ENCODE measurements around the gene DNAAF5. TPM values are rescaled to one million over a fixed set of nuclear protein-coding genes. Genes with fewer than 3 reads are reported as not detected.
A peak's percentile ranks its signal among the peaks of the same experiment; 100 is the strongest.

DNAAF5 gene
- total and polyA plus RNA-seq, 2 donors: 8.3 to 9.2 TPM

DNA sequence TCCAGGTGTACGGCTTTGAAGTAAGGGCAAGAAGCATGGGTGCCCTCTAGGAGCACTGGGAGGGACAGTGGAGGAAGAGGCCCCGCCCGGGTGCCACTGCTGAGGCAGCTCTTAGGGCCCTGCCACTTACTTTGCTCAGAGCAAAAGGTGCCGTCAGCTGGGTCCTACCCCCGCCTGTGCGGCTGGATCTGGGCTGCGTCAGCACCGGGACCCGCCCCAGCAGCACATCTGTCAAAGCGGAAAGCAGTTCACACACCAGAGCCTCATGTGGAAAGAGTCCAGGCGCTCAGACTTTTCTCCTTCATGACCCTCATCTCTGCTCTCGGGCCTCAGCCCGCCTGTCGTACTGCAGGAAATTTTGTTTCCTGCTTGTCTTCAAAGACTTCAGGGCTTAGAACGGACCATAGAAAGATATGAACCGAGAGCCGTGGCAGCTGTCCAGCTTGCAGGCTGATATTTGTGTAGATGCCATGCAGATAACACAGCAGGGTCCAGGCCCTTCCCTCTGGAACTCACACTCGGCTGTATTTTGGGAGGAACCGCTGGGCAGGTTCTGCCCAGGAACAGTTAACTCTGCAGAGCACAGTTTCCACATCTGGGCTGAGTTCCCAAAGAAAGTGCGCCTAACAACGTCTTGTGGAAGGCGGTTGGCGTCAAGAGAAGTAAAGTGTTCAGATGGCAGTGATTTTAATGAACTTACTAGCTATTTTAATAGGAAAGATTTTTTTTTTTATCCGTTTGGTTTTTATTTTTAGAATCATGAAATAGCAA lies 44.9 kb downstream of the DNAAF5 start:
- Histone ChIP-seq H3K4me3 (ENCODE audit: low read length in 2 of 2) (no peak overlapping the region), H3K36me3 (ENCODE audit: control insufficient read depth in 2 of 2, insufficient read depth in 2 of 2, low read length in 1 of 2) (peaks cover 23 to 49% of the 10 kb centered on the region in 2 donors), H3K27me3 (ENCODE audit: control insufficient read depth in 2 of 2, insufficient read depth in 1 of 2, low read length in 1 of 2) (no peaks in the 10 kb centered on the region), H3K4me1 (ENCODE audit: control insufficient read depth in 2 of 2, insufficient read depth in 2 of 2, low read length in 2 of 2) (peaks cover 0 to 3% of the 10 kb centered on the region in 2 donors), H3K9me3 (ENCODE audit: control insufficient read depth in 2 of 2, insufficient read depth in 1 of 2, low read length in 1 of 2) (peaks cover 0 to 3% of the 10 kb centered on the region in 2 donors), H3K27ac (ENCODE audit: low read depth in 1 of 2, low read length in 1 of 2) (no peak overlapping the region)
- 87% methylated on average over 24 of the region's 24 CpGs for WGBS
- no peak for DNase-seq (ENCODE audit: low read depth in 6 of 9, low spot score in 9 of 9)

- Histone ChIP-seq H3K36me3 (ENCODE audit: control insufficient read depth in 2 of 2, insufficient read depth in 2 of 2, low read length in 1 of 2) (peaks cover 23 to 52% of the 10 kb centered on the region in 2 donors), H3K27ac (ENCODE audit: low read depth in 1 of 2, low read length in 1 of 2) (no peak overlapping the region), H3K4me1 (ENCODE audit: control insufficient read depth in 2 of 2, insufficient read depth in 2 of 2, low read length in 2 of 2) (peaks cover 0 to 3% of the 10 kb centered on the region in 2 donors), H3K4me3 (ENCODE audit: low read length in 2 of 2) (no peak overlapping the region), H3K27me3 (ENCODE audit: control insufficient read depth in 2 of 2, insufficient read depth in 1 of 2, low read length in 1 of 2) (no peaks in the 10 kb centered on the region), H3K9me3 (ENCODE audit: control insufficient read depth in 2 of 2, insufficient read depth in 1 of 2, low read length in 1 of 2) (peaks cover 0 to 3% of the 10 kb centered on the region in 2 donors)
- 96% methylated on average over 11 of the region's 11 CpGs for WGBS
- DNase-seq (ENCODE audit: low read depth in 6 of 9, low spot score in 9 of 9): no peak
Measured at GRCh38 chr7:772005-772294, 45.5 kb downstream of the DNAAF5 start.

- H3K27ac ChIP-seq (ENCODE audit: low read depth in 1 of 2, low read length in 1 of 2): no peak overlapping the region
- 98% methylated on average over 13 of the region's 13 CpGs for WGBS
Measured at GRCh38 chr7:772392-772791, 45.9 kb downstream of the DNAAF5 start.

GRCh38 chr7:772861-773621 lies 46.5 kb downstream of the DNAAF5 start:
- Histone ChIP-seq H3K4me1 (ENCODE audit: control insufficient read depth in 2 of 2, insufficient read depth in 2 of 2, low read length in 2 of 2) (peaks cover 0 to 3% of the 10 kb centered on the region in 2 donors), H3K27me3 (ENCODE audit: control insufficient read depth in 2 of 2, insufficient read depth in 1 of 2, low read length in 1 of 2) (no peaks in the 10 kb centered on the region), H3K4me3 (ENCODE audit: low read length in 2 of 2) (no peak overlapping the region), H3K36me3 (ENCODE audit: control insufficient read depth in 2 of 2, insufficient read depth in 2 of 2, low read length in 1 of 2) (peaks cover 20 to 56% of the 10 kb centered on the region in 2 donors), H3K9me3 (ENCODE audit: control insufficient read depth in 2 of 2, insufficient read depth in 1 of 2, low read length in 1 of 2) (peaks cover 0 to 3% of the 10 kb centered on the region in 2 donors), H3K27ac (ENCODE audit: low read depth in 1 of 2, low read length in 1 of 2) (no peak overlapping the region)
- WGBS: 97% methylated on average over 32 of the region's 32 CpGs
- DNase-seq (ENCODE audit: low read depth in 6 of 9, low spot score in 9 of 9): no peak

More at GRCh38 chr7:772392-772791, 45.9 kb downstream of the DNAAF5 start:
- DNase-seq (ENCODE audit: low read depth in 6 of 9, low spot score in 9 of 9): no peak
- Histone ChIP-seq H3K36me3 (ENCODE audit: control insufficient read depth in 2 of 2, insufficient read depth in 2 of 2, low read length in 1 of 2) (peaks cover 23 to 54% of the 10 kb centered on the region in 2 donors), H3K4me3 (ENCODE audit: low read length in 2 of 2) (no peak overlapping the region), H3K4me1 (ENCODE audit: control insufficient read depth in 2 of 2, insufficient read depth in 2 of 2, low read length in 2 of 2) (peaks cover 0 to 3% of the 10 kb centered on the region in 2 donors), H3K9me3 (ENCODE audit: control insufficient read depth in 2 of 2, insufficient read depth in 1 of 2, low read length in 1 of 2) (peaks cover 0 to 3% of the 10 kb centered on the region in 2 donors), H3K27me3 (ENCODE audit: control insufficient read depth in 2 of 2, insufficient read depth in 1 of 2, low read length in 1 of 2) (no peaks in the 10 kb centered on the region)

DNA sequence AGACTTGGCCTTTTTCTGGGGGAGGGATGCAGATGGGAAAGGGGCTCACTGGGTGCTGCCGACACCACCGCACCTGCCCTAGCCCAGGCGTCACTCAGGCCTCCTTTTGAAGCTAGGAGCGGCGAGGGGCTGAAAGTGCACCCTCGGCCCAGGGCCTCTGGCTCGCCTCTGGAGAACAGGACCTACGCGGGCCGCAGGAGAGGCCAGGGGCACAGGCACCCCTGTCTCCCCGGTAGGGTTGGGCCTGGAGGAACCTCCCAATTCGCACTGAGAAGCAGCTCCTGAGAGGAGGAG lies 47.1 kb downstream of the DNAAF5 start:
- H3K4me1 ChIP-seq (ENCODE audit: control insufficient read depth in 2 of 2, insufficient read depth in 2 of 2, low read length in 2 of 2): peaks cover 0 to 3% of the 10 kb centered on the region in 2 donors
- no peak overlapping the region for H3K27ac ChIP-seq (ENCODE audit: low read depth in 1 of 2, low read length in 1 of 2)
- no peak for DNase-seq (ENCODE audit: low read depth in 6 of 9, low spot score in 9 of 9)
- H3K36me3 ChIP-seq (ENCODE audit: control insufficient read depth in 2 of 2, insufficient read depth in 2 of 2, low read length in 1 of 2): peaks cover 20 to 56% of the 10 kb centered on the region in 2 donors
- H3K4me3 ChIP-seq (ENCODE audit: low read length in 2 of 2): no peak overlapping the region
- 98% methylated on average over 12 of the region's 12 CpGs for WGBS
- peaks cover 0 to 3% of the 10 kb centered on the region in 2 donors for H3K9me3 ChIP-seq (ENCODE audit: control insufficient read depth in 2 of 2, insufficient read depth in 1 of 2, low read length in 1 of 2)
- no peaks in the 10 kb centered on the region for H3K27me3 ChIP-seq (ENCODE audit: control insufficient read depth in 2 of 2, insufficient read depth in 1 of 2, low read length in 1 of 2)

- no peaks in the 10 kb centered on the region for H3K4me1 ChIP-seq (ENCODE audit: control insufficient read depth in 2 of 2, insufficient read depth in 2 of 2, low read length in 2 of 2)
- H3K4me3 ChIP-seq (ENCODE audit: low read length in 2 of 2): no peak overlapping the region
- peaks cover 0 to 3% of the 10 kb centered on the region in 2 donors for H3K9me3 ChIP-seq (ENCODE audit: control insufficient read depth in 2 of 2, insufficient read depth in 1 of 2, low read length in 1 of 2)
- peaks cover 20 to 62% of the 10 kb centered on the region in 2 donors for H3K36me3 ChIP-seq (ENCODE audit: control insufficient read depth in 2 of 2, insufficient read depth in 2 of 2, low read length in 1 of 2)
- WGBS: 75% methylated on average over 65 of the region's 65 CpGs
- no peak overlapping the region for H3K27ac ChIP-seq (ENCODE audit: low read depth in 1 of 2, low read length in 1 of 2)
- DNase-seq (ENCODE audit: low read depth in 6 of 9, low spot score in 9 of 9): peak in 6 of 9 donors; percentile 13 to 58 (median 35)
- H3K27me3 ChIP-seq (ENCODE audit: control insufficient read depth in 2 of 2, insufficient read depth in 1 of 2, low read length in 1 of 2): no peaks in the 10 kb centered on the region
Measured at GRCh38 chr7:774161-775109, 47.9 kb downstream of the DNAAF5 start.

- no peaks in the 10 kb centered on the region for H3K9me3 ChIP-seq (ENCODE audit: control insufficient read depth in 2 of 2, insufficient read depth in 1 of 2, low read length in 1 of 2)
- H3K4me3 ChIP-seq (ENCODE audit: low read length in 2 of 2): no peak overlapping the region
- no peak for DNase-seq (ENCODE audit: low read depth in 6 of 9, low spot score in 9 of 9)
- peaks cover 19 to 65% of the 10 kb centered on the region in 2 donors for H3K36me3 ChIP-seq (ENCODE audit: control insufficient read depth in 2 of 2, insufficient read depth in 2 of 2, low read length in 1 of 2)
- H3K27ac ChIP-seq (ENCODE audit: low read depth in 1 of 2, low read length in 1 of 2): no peak overlapping the region
- H3K4me1 ChIP-seq (ENCODE audit: control insufficient read depth in 2 of 2, insufficient read depth in 2 of 2, low read length in 2 of 2): no peaks in the 10 kb centered on the region
- no peaks in the 10 kb centered on the region for H3K27me3 ChIP-seq (ENCODE audit: control insufficient read depth in 2 of 2, insufficient read depth in 1 of 2, low read length in 1 of 2)
- WGBS: 96% methylated on average over 10 of the region's 10 CpGs
Measured at GRCh38 chr7:776381-776780, 49.9 kb downstream of the DNAAF5 start.

DNA sequence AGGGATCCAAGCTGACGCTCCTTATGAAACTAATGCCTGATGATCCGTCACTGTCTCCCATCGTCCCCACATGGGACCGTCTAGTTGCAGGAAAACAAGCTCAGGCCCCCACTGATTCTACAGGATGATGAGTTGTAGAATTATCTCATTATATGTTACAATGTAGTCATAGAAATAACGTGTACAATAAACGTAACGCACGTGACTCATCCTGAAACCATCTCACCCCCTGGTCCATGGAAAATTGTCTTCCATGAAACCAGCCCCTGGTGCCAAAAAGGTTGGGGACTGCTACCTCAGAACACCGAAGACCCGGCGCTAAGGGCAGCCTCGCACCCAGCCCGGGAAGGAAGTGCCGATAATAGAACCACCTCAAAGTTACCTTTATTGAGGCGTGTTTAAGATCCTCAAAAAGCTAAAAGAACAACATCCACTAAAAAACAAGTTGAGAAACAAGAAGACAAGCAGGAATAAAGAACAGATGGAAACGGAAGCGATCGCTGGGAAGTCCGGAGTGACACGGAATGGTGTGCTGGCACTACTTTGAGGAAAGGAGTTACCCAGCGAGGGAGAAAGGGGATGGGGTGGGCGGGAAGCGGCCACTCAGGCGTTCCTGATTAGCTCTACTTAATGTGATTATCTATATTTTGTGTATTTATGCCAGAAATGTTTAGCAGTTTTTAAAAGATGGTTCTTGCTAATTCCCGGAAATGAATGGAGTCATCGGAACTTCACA lies 50.7 kb downstream of the DNAAF5 start:
- Histone ChIP-seq H3K4me3 (ENCODE audit: low read length in 2 of 2) (no peak overlapping the region), H3K9me3 (ENCODE audit: control insufficient read depth in 2 of 2, insufficient read depth in 1 of 2, low read length in 1 of 2) (no peaks in the 10 kb centered on the region), H3K4me1 (ENCODE audit: control insufficient read depth in 2 of 2, insufficient read depth in 2 of 2, low read length in 2 of 2) (no peaks in the 10 kb centered on the region), H3K27ac (ENCODE audit: low read depth in 1 of 2, low read length in 1 of 2) (no peak overlapping the region), H3K36me3 (ENCODE audit: control insufficient read depth in 2 of 2, insufficient read depth in 2 of 2, low read length in 1 of 2) (peaks cover 21 to 66% of the 10 kb centered on the region in 2 donors), H3K27me3 (ENCODE audit: control insufficient read depth in 2 of 2, insufficient read depth in 1 of 2, low read length in 1 of 2) (no peaks in the 10 kb centered on the region)
- 95% methylated on average over 26 of the region's 26 CpGs for WGBS
- no peak for DNase-seq (ENCODE audit: low read depth in 6 of 9, low spot score in 9 of 9)
